ENCODE data around the gene COQ10A. TPM values are rescaled to one million over a fixed set of nuclear protein-coding genes. Genes with fewer than 3 reads are reported as not detected.

Gene COQ10A
- total and polyA plus RNA-seq, 2 of the 8 experiments (the other 6 are each of a cell fraction or from before 2014, with no cell fraction given): 21.8 to 42.9 TPM

DNA sequence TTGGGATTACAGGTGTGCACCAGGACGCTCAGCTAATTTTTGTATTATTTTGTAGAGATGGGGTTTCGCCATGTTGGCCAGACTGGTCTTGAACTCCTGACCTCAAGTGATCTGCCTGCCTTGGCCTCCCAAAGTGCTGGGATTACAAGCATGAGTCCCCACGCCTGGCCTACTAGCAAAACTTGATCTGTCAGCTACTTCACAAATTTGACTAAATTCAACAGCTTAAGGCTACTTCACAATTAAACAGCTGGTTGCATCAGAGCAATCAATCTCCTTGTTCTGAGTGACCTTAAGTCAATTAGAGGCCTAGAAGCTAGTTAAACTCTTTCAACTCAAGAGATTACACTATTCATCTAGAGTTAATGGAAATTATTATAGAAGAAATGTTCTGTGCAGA, 12.2 kb downstream of the COQ10A start:
- no peaks in the 10 kb centered on the region for H3K23me2 ChIP-seq (ENCODE audit: low read depth, low read length)
- 95% methylated on average over 3 of the region's 3 CpGs; no CpG with 5 or more reads in 1 of the 2 experiments for WGBS, 2 experiments (ENCODE audit: extremely low coverage in 1 of 2, insufficient coverage in 1 of 2, insufficient read length in 1 of 2, insufficient replicate concordance in 2 of 2, low coverage in 1 of 2, low lambda C conversion rate in 2 of 2, missing lambda C conversion rate in 1 of 2)
- no peaks in the 10 kb centered on the region for H3K27me3 ChIP-seq (replicated peaks in 1 of 4; ENCODE audit: control insufficient read depth in 3 of 4, extremely low read depth in 1 of 4, insufficient read depth in 3 of 4, low read length in 3 of 4)
- H4K91ac ChIP-seq (replicated peaks; ENCODE audit: insufficient read length, low read length): no peak overlapping the region
- H3K14ac ChIP-seq (ENCODE audit: insufficient read length): no peak overlapping the region
- H2BK15ac ChIP-seq (ENCODE audit: low read length): no peak overlapping the region
- H2BK12ac ChIP-seq (ENCODE audit: low read depth, low read length): no peak overlapping the region
- no peaks in the 10 kb centered on the region for H3K79me1 ChIP-seq (ENCODE audit: low read depth, low read length)
- peaks cover 21 to 81% (median 59%) of the 10 kb centered on the region in 4 experiments; a peak in 7 of 8 replicates for H3K36me3 ChIP-seq (ENCODE audit: control insufficient read depth in 2 of 4, insufficient read depth in 4 of 4, low read length in 3 of 4)
- no peak for TF ChIP-seq POLR2A (IDR thresholded peaks at IDR 0.05; ENCODE audit: control extremely low read depth in 1 of 2, low read depth in 2 of 2, low read length in 2 of 2)
- TF ChIP-seq EZH2 (IDR thresholded peaks at IDR 0.05; ENCODE audit: low read depth, low read length, severe bottlenecking): no peak
- TF ChIP-seq SP4 (IDR thresholded peaks at IDR 0.05; ENCODE audit: low read length): no peak
- no peak for TF ChIP-seq RAD21 (IDR thresholded peaks at IDR 0.05 in 1 of 2, conservative IDR thresholded peaks at IDR 0.05 in 1 of 2; ENCODE audit: low read depth in 2 of 2, low read length in 2 of 2)
- TF ChIP-seq TEAD4 (IDR thresholded peaks at IDR 0.05; ENCODE audit: low read depth, low read length): no peak
- TF ChIP-seq SIN3A (conservative IDR thresholded peaks at IDR 0.05 in 1 of 2, IDR thresholded peaks at IDR 0.05 in 1 of 2; ENCODE audit: low read depth in 1 of 2, low read length in 2 of 2): no peak
- no peak for TF ChIP-seq RBBP5 (IDR thresholded peaks at IDR 0.05; ENCODE audit: borderline replicate concordance, low read depth, low read length)
- TF ChIP-seq CBX5 (IDR thresholded peaks at IDR 0.05; ENCODE audit: low read depth, low read length): no peak
- no peak for TF ChIP-seq GABPA (IDR thresholded peaks at IDR 0.05; ENCODE audit: borderline replicate concordance, insufficient read depth, low read length)
- TF ChIP-seq TAF7 (optimal IDR thresholded peaks at IDR 0.05; ENCODE audit: borderline replicate concordance, low read depth, low read length): no peak
- no peak for TF ChIP-seq GTF2F1 (IDR thresholded peaks at IDR 0.05; ENCODE audit: borderline replicate concordance, low read depth, low read length)
- no peak for TF ChIP-seq JUN (IDR thresholded peaks at IDR 0.05; ENCODE audit: low read depth, low read length)
- no peak overlapping the region for H3K4ac ChIP-seq (replicated peaks; ENCODE audit: insufficient read length, low read depth, low read length)
- H3K56ac ChIP-seq (replicated peaks; ENCODE audit: insufficient read length, low read depth, low read length): no peak overlapping the region
- no peak overlapping the region for H4K8ac ChIP-seq (ENCODE audit: extremely low read depth, insufficient read depth, low read length)
- H3K79me2 ChIP-seq (ENCODE audit: control insufficient read depth in 1 of 2, insufficient read depth in 2 of 2, low read length in 2 of 2): no peaks in the 10 kb centered on the region
- H2AK5ac ChIP-seq (ENCODE audit: low read depth, low read length): no peak overlapping the region
- no peak for FAIRE-seq
- no peak overlapping the region for H3K18ac ChIP-seq (ENCODE audit: extremely low read depth, low read length)
- H3K4me1 ChIP-seq (replicated peaks in 1 of 4; ENCODE audit: control insufficient read depth in 3 of 4, insufficient read depth in 4 of 4, low read length in 3 of 4): no peaks in the 10 kb centered on the region
- no peak overlapping the region for H2BK20ac ChIP-seq (ENCODE audit: low read length)
- H3K4me3 ChIP-seq (ENCODE audit: extremely low read depth in 1 of 4, insufficient read depth in 2 of 4, low read depth in 3 of 4, low read length in 4 of 4): no peak overlapping the region
- no peaks in the 10 kb centered on the region for H3K9me3 ChIP-seq (ENCODE audit: insufficient read depth in 2 of 2, low read depth in 1 of 2, low read length in 1 of 2)
- H3K4me2 ChIP-seq (ENCODE audit: insufficient read depth in 1 of 2, low read depth in 2 of 2, low read length in 2 of 2): no peak overlapping the region
- CTCF ChIA-PET (ENCODE audit: partially characterized antibody): interaction anchor here (0.9 to 2.3 kb wide), 5 partner anchors 11 to 186 kb away, joined by 3 to 12 read pairs (median 3); partner anchors contain the start of gene COQ10A
- no peaks in the 10 kb centered on the region for H4K20me1 ChIP-seq (replicated peaks in 1 of 2; ENCODE audit: control insufficient read depth in 1 of 2, insufficient read depth in 2 of 2, low read length in 2 of 2)
- no peak for DNase-seq (ENCODE audit: low read depth in 1 of 2, low spot score in 2 of 2)
- no peak overlapping the region for H4K5ac ChIP-seq (ENCODE audit: insufficient read length, low read depth, low read length)
- H2AFZ ChIP-seq (ENCODE audit: low read length): no peak overlapping the region
- no peak overlapping the region for H2BK5ac ChIP-seq (ENCODE audit: low read depth, low read length)
- H3K27ac ChIP-seq (ENCODE audit: low read depth, low read length): no peak overlapping the region
- no peak overlapping the region for H3K9ac ChIP-seq (replicated peaks in 1 of 4; ENCODE audit: extremely low read depth in 1 of 4, low read depth in 3 of 4, low read length in 3 of 4)
- POLR2A ChIA-PET (ENCODE audit: partially characterized antibody): interaction anchor here (0.9 to 1.8 kb wide), 4 partner anchors 9 to 22 kb away, joined by 3 to 5 read pairs (median 4); partner anchors contain the start of gene COQ10A
- H3K23ac ChIP-seq (ENCODE audit: insufficient read length): no peak overlapping the region
- no peak overlapping the region for H2BK120ac ChIP-seq (replicated peaks; ENCODE audit: low read depth, low read length)
